Hepatocyte (in vitro differentiated cells): ENCODE data around the gene ZNF43. TPM values are rescaled to one million over a fixed set of nuclear protein-coding genes. Genes with fewer than 3 reads are reported as not detected.

Experiments
- DNase-seq: peaks from one replicate; pipeline ENCODE4 v3.0.0-alpha.2; 2016; ENCODE audit warnings: low spot score
- H2AFZ ChIP-seq: fragments of 200-600 bp; sonication (generic); 2 replicates; pipeline ENCODE4 v1.6.0; 2016; ENCODE audit warnings: antibody characterized with exemption, mild to moderate bottlenecking
- H3K27ac ChIP-seq: fragments of 200-600 bp; sonication (generic); 2 replicates; pipeline ENCODE4 v1.5.1; 2016; ENCODE audit warnings: mild to moderate bottlenecking
- H3K27me3 ChIP-seq: fragments of 200-600 bp; sonication (generic); 2 replicates; pipeline ENCODE4 v1.6.1; 2016
- H3K36me3 ChIP-seq: fragments of 200-600 bp; sonication (generic); replicated peaks from 2 replicates; pipeline ENCODE4 v1.5.1; 2016; ENCODE audit warnings: low read depth; ENCODE audit not compliant: insufficient read depth
- H3K4me1 ChIP-seq: fragments of 200-600 bp; sonication (generic); 2 replicates; pipeline ENCODE4 v1.5.1; 2016; ENCODE audit warnings: mild to moderate bottlenecking, moderate library complexity; ENCODE audit not compliant: insufficient read depth
- H3K4me2 ChIP-seq: fragments of 200-600 bp; sonication (generic); 2 replicates; pipeline ENCODE4 v1.6.0; 2016
- H3K4me3 ChIP-seq: fragments of 200-600 bp; sonication (generic); 2 replicates; pipeline ENCODE4 v1.5.1; 2016; ENCODE audit warnings: mild to moderate bottlenecking
- H3K79me2 ChIP-seq: fragments of 200-600 bp; sonication (generic); 2 replicates; pipeline ENCODE4 v1.6.0; 2017; ENCODE audit warnings: mild to moderate bottlenecking
- H3K9me2 ChIP-seq: fragments of 200-600 bp; sonication (generic); replicated peaks from 2 replicates; pipeline ENCODE4 v1.6.0; 2017; ENCODE audit warnings: mild to moderate bottlenecking; ENCODE audit not compliant: insufficient read depth
- H3K9me3 ChIP-seq: fragments of 200-600 bp; sonication (generic); 2 replicates; pipeline ENCODE4 v1.5.1; 2016; ENCODE audit warnings: low read depth, mild to moderate bottlenecking
- H4K20me1 ChIP-seq: fragments of 200-600 bp; sonication (generic); 2 replicates; pipeline ENCODE4 v1.6.0; 2016; ENCODE audit warnings: mild to moderate bottlenecking; ENCODE audit not compliant: insufficient read depth, poor library complexity, severe bottlenecking
- CTCF ChIP-seq: fragments of 200-600 bp; sonication (generic); IDR thresholded peaks from 2 replicates; pipeline ENCODE4 v1.5.1; 2016; ENCODE audit warnings: antibody characterized with exemption, mild to moderate bottlenecking; ENCODE audit not compliant: poor library complexity
- EZH2 ChIP-seq: fragments of 200-600 bp; sonication (generic); IDR thresholded peaks from 2 replicates; pipeline ENCODE4 v1.6.1; 2016; ENCODE audit warnings: antibody characterized with exemption, mild to moderate bottlenecking, borderline replicate concordance
- EZH2phosphoT487 ChIP-seq: fragments of 200-600 bp; sonication (generic); IDR thresholded peaks from one replicate; pipeline ENCODE4 v1.6.1; 2018; ENCODE audit warnings: antibody characterized with exemption, mild to moderate bottlenecking, low read depth, moderate library complexity; ENCODE audit not compliant: unreplicated experiment, severe bottlenecking
- WGBS: methylation state at CpG from one replicate; pipeline ENCODE4 v1.1.6; 2016; ENCODE audit warnings: low lambda C conversion rate; ENCODE audit errors: missing lambda C conversion rate; 5-methylcytosine and 5-hydroxymethylcytosine counted together
- polyA plus RNA-seq: library from polyadenylated mRNA; unstranded; fragments of >200 nt; fragmentation: Nextera tagmentation; extraction: Ambion mirVana; gene quantifications from 2 replicates; pipeline ENCODE4 v1.2.1, GENCODE V29; 2016
- total RNA-seq: library from RNA; depleted of rRNA; stranded (reverse); fragments of >200 nt; gene quantifications from 2 replicates; pipeline ENCODE4 v1.2.3, GENCODE V29; 2014

ZNF43 gene
- total and polyA plus RNA-seq, 2 experiments from 2014 or later: 7.9 to 18.1 TPM

GRCh38 chr19:21841488-21842097 is 5.6 kb upstream of the ZNF43 start:
- 82% methylated on average over 1 of the region's 1 CpG for WGBS
- peak; percentile 19 for DNase-seq
- H4K20me1 ChIP-seq: no peaks in the 10 kb centered on the region

GRCh38 chr19:21841081-21841480 is 5.1 kb upstream of the ZNF43 start:
- H3K27ac ChIP-seq: peak overlapping the region; percentile 4
- no peak for DNase-seq
- H3K36me3 ChIP-seq: no peaks in the 10 kb centered on the region
- H3K9me2 ChIP-seq: no peaks in the 10 kb centered on the region
- 97% methylated on average over 5 of the region's 5 CpGs for WGBS
- no peak overlapping the region for H3K4me2 ChIP-seq
- peaks cover 5% of the 10 kb centered on the region for H3K4me1 ChIP-seq
- no peak for TF ChIP-seq EZH2
- no peak for TF ChIP-seq EZH2phosphoT487
- no peak for TF ChIP-seq CTCF
- H3K9me3 ChIP-seq: no peaks in the 10 kb centered on the region
- peaks cover 3% of the 10 kb centered on the region for H3K79me2 ChIP-seq
- no peaks in the 10 kb centered on the region for H4K20me1 ChIP-seq
- no peak overlapping the region for H2AFZ ChIP-seq
- no peaks in the 10 kb centered on the region for H3K27me3 ChIP-seq
- H3K4me3 ChIP-seq: no peak overlapping the region

More at GRCh38 chr19:21841488-21842097, 5.6 kb upstream of the ZNF43 start:
- TF ChIP-seq EZH2phosphoT487 (no peak), EZH2 (no peak), CTCF (no peak)
- H2AFZ ChIP-seq: no peak overlapping the region
- no peak overlapping the region for H3K4me3 ChIP-seq
- H3K9me3 ChIP-seq: no peaks in the 10 kb centered on the region
- no peaks in the 10 kb centered on the region for H3K27me3 ChIP-seq
- H3K4me2 ChIP-seq: no peak overlapping the region
- H3K79me2 ChIP-seq: peaks cover 3% of the 10 kb centered on the region
- peaks cover under 1% of the 10 kb centered on the region for H3K4me1 ChIP-seq
- H3K27ac ChIP-seq: peak overlapping the region; percentile 4
- no peaks in the 10 kb centered on the region for H3K9me2 ChIP-seq
- H3K36me3 ChIP-seq: no peaks in the 10 kb centered on the region

DNA sequence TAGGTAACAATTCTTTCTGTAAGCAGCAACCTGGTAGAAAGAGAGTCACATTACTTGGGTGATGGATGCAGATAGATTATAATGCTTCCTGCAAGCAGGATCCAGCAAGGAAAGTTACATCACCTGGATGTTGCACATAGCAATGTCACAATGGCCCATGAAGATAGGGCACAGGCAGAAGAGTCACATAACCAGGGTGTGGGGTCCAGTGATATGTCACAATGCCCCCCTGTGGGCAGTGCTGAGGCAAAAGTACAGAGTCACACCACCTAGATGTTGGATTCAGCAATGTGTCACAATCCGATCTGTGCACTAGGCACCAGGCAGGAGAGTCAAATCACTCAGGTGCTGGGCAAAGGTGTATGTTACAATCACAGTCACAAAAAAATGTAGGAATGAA is 4.0 kb upstream of the ZNF43 start:
- H2AFZ ChIP-seq: no peak overlapping the region
- no peak overlapping the region for H3K4me2 ChIP-seq
- H3K4me3 ChIP-seq: no peak overlapping the region
- no peaks in the 10 kb centered on the region for H3K27me3 ChIP-seq
- H3K36me3 ChIP-seq: no peaks in the 10 kb centered on the region
- TF ChIP-seq CTCF (no peak), EZH2phosphoT487 (no peak), EZH2 (no peak)
- peaks cover 5% of the 10 kb centered on the region for H3K4me1 ChIP-seq
- no peak for DNase-seq
- no peaks in the 10 kb centered on the region for H4K20me1 ChIP-seq
- peaks cover 6% of the 10 kb centered on the region for H3K79me2 ChIP-seq
- H3K9me2 ChIP-seq: no peaks in the 10 kb centered on the region
- no peaks in the 10 kb centered on the region for H3K9me3 ChIP-seq
- WGBS: 100% methylated on average over 1 of the region's 1 CpG
- no peak overlapping the region for H3K27ac ChIP-seq
